Uterus (tissue), 2 donors: Measurements from ENCODE around the gene TNS1.

Experiments used
- CTCF ChIP-seq, 4 experiments: fragments of 200-600 bp in 2 of 4; fragments of 450-650 bp in 2 of 4; sonication (generic) in 2 of 4; IDR thresholded peaks; one replicate each; pipeline ENCODE4 v1.5.1; 2016 to 2019; ENCODE audit warnings: antibody characterized with exemption in 4 of 4, mild to moderate bottlenecking in 2 of 4, moderate library complexity in 1 of 4
- POLR2A ChIP-seq, 2 donors: fragments of 450-650 bp; IDR thresholded peaks; one replicate each; pipeline ENCODE4 v1.6.1; 2016; ENCODE audit warnings: antibody characterized with exemption in 2 of 2, mild to moderate bottlenecking in 1 of 2, moderate library complexity in 1 of 2

- TF ChIP-seq CTCF (IDR thresholded peaks at IDR 0.05), result no peak
- TF ChIP-seq POLR2A (IDR thresholded peaks at IDR 0.05), result no peak
Measured at GRCh38 chr2:217955881-217956493, 46.8 kb downstream of the TNS1 start.
